Measurements from ENCODE around the gene MROH2A.

MROH2A gene

DNA sequence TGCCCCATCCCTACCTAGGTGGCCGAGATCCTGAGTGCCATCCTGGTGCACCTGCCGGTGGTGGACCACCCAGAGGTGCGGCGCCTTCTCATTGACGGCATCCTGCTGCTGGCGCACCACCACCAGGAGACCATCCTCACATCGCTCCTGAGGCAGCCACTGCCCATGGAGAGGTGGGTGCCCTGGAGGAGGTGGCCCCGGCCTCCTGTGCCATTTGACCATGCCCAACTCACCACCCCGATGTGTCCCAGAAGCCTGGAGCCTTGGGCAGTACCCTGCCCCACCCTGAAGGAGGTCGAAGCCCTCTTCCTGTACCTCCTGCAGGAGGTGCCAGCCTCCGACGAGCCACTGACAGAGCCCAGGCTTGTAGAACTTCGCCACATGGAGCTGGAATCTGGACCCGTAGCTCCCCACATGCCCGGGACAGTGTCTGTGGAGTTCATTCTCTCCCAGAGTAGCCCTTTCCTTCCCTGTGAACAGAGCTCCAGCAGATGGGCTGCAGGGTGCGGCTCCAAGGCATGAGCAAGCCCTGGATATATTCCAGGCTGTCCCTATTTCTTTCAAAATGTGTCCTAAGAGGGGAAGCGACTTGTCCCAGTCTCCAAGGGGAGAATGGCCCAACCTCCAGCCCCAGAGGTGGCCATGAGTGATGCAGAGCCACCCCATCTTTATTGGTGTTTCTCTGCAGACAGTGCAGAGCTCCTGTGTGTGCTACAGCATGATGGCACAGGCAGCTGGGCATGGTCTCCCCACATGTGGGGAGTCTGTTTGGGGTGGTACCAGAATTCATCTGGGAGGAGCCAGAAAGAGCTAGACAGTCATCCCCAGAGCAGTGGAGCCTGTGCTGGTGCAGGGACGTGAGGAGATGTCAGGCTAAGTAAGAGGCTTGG lies 42.0 kb downstream of the MROH2A start:
- no peak for DNase-seq

DNA sequence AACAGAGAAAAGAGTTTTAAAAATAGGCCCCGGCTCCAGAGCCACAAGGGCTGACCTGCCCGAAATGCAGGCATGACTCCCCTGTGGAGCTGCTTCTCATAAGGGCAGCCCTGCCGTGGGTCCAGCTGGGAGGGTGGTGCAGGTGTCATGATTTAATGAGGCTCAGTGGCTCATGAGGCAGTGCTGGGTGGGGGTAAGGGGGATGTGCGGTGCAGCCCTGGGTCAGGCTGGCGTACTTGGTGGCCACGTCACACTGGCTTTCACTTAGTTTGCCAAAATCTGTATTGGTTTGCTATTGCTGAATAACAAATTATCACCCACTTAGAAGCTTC lies 42.6 kb downstream of the MROH2A start:
- no peak for DNase-seq

DNA sequence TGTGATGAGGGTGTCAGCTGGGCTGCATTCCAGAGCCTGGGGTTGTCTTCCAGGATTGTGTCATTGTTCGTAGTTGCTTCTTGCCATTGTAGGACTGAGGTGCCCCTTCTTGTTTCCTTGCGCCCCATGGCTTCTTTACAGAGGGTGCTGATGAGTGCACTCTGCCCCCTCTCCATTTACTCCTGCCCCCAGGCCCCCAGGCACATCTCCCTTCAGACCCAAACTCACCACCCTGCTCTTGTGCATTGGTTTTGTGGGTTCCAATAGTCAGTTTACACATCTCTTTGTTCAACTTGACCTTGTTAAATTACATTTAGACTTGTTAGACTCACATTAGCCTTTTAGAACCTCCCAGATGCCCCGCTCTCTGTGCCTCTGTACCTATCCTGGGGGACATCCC lies 43.1 kb downstream of the MROH2A start:
- no peak for DNase-seq

DNA sequence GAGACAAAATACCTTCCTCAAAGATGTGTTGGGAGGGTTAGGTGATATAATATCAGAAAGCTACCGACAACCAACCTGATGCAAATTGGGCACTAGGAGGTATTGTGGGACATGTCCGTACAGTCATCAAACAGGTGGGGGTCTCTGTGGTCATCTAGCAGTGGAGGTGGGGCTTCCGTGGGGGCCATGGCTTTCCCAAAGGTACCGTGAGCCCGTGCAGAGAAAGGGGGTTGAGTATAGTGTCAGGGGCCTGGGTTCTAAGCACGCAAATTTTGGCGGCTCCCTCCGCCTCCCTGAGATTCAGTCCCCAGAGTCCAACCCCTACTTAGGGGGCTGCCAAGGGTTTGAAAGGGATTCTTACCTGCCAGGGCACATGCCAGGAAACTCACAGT lies 43.6 kb downstream of the MROH2A start:
- no peak for DNase-seq

DNA sequence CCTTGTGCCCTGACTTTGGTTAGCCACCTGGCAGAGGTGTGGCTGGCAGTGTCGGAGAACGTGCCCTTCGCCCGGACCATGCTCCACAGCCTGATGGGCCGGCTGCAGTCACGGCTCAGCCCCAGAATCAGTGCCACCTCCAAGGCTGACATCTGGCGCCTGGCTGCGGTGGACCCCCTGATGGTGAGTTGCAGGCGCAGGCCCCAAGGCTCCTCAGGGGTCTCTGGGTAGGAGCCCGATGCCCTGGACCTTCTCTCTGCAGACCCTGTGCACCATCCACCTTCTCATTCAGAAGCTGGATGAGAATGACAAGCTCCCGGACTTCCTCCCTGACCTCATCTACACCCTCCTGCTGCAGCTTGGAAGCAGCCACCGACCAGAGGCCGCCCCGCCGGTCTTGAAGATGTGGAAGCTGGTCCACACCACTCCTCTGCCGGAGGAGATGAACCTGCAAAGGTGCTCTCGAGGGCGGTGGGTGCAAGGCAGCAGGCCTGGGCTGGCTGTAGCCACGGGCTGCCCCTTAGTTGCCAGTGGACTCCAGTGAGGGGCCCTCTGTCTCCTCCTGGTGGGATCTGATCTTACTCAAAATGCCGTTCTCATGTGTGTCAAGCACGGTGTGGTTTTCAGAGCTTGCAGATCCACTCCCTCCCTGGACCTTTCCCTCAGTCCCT lies 44.1 kb downstream of the MROH2A start:
- DNase-seq: no peak

DNA sequence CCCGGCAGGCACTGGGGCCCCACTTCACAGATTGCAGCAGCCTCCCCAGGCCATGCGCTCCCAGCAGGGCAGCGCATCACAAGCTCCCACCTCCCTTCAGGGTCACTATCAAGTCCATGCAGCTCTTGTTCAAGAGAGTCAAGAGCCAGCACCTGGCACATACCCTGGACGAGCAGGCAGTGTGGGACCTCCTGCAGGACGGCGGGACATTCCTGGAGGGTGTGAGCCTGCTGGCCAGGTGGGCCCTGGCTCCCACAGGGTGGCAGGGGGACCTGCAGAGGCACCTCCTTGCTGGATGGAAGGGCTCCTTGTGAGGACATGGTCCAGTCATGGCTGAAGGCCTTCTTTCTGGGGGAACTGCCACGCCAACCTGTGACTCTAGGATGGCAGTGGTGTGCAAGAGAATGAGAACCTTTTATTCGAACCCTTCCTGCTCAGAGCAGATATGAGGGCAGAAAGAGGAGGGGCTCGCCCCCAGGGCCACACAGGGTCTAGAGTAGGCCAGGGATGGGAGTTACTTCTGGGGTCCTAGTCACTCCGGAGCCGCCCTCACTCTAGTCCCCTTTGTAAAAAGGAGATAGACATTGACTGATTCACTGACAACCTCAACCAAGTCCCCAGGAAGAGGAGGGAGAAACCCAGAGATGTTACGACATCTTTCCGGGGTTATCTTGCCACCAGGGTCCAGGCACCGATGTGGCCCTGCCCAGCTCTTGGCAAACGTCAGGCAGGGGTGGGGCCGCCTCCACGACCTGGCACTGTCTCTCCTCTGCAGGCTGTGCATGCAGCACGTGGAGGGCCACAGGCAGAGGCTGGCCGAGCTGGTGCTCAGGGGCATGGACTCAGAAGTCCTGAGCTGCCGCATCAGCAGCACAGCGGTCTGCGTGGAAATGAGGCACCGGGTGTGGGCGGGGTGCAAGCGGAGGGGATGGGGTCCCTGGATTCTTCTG lies 44.9 kb downstream of the MROH2A start:
- DNase-seq: no peak

DNA sequence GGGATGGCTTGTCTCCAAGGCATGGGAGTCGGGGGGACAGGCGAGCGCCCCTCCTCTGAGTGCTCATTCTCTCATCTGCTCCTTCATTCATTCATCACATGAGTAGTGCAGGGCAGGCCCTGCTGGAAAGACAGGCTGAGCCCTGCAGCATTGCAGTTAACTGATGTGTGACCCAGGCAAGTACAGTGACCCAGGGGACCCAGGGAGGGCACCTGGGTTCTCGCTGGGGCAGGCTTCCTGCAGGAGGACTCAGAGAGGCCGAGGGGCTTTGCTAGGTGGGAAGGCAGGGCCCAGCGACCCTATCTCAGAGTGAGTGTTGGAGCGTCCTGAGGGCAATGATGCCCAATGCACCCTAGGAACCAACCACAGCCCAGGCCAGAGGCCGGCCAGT lies 45.6 kb downstream of the MROH2A start:
- DNase-seq: no peak

DNA sequence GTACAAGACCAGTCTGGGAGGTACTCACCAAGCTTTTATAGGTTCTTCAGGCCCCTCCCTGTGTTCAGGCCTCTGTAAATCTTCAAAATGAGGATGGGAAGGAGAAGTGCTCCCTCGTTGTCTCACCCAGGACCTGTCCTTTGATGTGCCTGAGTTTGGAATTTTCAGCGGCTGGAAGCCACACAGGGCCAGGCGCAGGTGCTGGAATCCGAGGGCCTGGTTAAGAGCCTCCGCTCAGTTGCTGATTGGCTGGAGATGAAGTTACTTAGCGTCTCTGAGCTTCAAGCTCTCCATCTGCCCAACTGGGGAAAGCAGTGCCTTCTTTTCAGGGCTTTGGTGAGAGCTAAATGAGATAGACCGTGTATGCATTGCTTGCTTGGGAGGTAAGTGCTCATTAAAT lies 46.2 kb downstream of the MROH2A start:
- no peak for DNase-seq

DNA sequence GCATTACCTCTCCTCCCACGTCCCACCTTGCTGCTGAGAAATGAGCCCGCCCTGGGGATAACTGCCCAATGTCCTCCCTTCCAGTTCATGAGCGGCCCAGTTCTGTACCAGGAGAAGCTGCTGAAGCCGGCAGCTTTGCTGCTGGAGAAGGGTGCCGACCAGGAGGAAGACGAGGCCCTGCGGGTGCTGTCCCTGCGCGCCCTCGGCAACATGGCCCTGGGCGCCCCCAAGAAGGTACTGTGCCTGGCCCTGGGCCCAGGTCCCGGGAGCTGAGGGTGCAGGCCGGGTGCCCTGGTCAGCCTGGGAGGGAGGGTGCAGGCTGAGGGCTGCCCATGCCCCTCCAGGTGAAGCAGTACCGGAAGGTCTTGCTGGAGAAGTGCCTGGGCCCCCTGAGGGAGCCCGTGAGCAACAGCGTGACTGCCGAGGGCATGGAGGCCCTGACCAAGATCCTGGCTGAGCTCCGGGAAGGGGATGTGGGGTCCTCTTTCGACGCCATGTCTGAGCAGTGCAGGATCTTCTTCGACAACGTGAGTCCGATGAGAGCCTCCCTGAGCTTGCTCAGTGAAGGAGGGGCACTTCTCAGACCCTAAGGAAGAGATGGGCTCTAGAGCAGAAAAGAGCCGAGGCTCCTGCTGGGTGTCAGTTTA lies 50.5 kb downstream of the MROH2A start:
- no peak for DNase-seq

DNA sequence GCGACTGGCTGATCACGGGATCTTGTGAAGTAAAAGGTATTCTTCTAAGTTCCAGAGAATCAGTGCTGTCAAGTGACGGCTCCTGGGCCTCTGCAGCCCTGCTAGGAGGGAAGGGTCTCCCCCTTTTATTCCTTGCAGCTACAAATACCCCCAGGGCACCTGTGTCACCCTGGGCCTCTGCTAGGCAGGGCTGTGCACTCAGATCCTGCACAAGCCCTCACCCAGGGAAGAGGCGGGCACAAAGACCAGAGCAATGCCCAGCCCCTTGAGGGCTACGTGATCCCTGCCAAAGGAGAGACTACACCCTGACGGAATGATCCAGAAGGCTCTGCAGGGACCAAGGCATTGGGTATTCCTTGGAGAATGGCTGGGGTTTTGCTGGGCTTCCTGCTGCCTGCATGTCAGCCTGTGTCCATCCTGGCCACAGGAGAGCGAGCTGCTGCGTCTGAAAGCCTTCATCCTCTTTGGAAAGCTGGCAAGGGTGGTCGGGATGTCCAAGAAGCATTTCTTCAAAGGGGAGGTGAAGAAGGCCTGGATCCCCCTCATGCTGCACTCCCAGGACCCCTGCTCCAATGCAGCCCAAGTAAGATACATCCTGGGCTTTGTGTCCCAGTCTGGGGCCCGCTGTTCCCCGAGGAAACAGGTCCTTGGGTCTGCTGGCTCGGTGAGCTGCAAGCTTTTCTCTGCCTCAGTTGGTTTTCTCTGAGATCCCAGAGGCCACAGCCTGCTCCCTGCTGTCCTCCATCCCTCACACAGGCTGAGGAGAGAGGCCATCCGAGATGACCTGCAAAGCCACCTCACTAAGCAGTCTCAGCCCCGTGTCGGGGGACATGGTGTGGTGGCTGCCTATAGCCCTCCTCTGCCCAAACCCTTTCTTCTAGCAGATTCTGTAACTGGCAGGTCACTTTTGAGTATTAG lies 51.3 kb downstream of the MROH2A start:
- DNase-seq: no peak

DNA sequence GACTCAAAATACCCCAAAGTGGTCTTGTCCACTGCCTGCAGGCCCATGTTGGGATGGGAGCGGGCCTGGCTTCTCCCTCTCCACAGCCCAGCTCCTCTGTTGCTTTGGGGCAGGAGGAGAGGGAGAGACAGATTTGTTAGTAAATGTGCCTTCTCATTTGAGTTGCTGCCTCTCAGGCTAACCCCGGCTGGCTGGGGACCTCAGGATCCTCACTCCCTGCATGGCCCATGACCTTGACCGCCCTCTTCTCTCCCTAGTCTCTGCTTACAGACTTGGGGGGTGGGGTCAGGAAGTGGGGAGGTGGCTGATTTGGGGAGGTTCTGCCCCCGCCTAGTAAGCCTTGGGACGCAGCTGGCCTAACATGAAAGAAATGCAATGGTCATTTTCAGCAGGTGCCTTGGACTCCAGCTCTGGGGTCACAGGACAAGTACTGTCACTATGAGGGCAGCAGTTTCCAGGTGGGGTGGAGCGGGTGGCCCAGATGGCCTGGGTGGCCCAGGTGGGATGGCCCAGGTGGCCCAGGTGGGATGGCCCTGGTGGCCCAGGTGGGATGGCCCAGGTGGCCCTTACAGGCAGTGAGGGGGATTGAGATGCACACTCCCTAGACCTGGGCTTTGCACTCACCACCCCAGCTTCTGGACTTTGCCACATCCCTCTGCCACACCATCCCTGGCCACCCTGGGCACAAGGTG lies 52.1 kb downstream of the MROH2A start:
- DNase-seq: no peak

DNA sequence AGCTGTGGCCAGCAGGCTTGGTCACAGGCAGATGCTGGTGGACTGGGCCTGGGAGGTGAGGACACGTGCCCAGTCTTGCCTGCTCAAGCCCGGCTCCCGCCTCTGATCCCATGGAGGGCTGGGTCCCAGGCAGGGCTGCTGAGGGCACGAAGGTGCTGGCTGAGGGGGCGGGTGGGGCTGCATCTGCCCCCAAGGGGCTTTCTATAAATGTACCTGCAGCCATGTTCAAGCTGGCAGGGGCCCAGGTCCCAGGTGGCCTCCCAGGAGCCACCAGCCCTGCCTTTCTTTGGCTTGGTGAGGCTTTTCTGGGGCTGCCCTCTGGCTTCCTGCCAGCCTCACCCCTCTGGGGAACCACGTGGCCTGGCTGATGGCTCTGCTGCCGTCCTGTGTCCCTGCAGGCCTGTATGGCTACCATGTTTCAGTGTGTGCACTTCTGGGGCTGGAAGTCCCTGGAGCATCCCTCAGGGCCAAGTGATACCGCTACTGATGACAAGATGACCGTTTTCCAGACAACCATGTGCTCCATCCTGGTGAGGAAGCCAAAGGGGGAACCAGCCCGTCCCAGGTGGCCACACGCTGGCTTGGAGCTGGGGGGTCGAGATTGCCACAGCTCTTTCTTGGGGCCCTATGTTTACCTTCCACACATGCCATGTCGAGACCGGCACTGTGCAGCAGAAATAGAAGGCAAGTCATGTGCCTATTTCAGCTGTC lies 53.0 kb downstream of the MROH2A start:
- no peak for DNase-seq

DNA sequence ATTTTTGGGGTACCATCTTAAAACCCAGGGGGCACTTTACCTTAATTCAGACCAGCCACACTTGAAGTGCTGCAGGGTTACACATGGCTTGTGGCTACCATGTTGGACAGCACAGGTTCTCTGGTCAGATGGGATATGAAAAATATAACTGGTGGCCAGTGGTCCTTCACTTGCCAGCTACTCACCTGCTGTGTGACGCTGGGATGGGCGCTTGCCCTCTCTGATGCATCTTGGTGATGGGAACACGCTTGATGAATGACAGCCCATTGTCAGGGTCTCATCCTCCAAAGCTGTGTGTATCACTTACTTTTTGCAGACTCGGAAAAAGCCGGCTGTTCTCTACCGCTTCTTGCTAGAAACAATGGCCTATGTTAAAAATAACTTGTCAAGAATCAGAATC lies 53.7 kb downstream of the MROH2A start:
- DNase-seq: no peak

DNA sequence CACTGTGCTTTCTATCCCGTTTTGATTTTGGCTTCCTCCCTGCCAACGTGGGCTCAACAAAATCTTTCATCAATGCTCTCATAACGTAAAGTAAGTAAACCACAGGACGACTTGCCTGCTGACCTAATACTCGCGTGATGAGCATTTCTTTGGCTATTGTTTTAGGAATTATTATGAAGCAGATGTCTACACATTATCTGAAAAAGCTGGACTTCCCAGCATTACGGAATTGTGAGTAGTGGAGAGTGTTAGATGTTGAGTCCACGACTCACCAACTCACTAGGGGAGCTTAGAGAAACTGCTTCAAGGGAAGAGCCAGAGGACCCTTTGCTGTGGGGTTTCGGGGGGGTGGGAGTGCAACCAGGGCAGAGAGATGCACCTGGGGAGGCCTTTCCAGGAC lies 54.3 kb downstream of the MROH2A start:
- no peak for DNase-seq

DNA sequence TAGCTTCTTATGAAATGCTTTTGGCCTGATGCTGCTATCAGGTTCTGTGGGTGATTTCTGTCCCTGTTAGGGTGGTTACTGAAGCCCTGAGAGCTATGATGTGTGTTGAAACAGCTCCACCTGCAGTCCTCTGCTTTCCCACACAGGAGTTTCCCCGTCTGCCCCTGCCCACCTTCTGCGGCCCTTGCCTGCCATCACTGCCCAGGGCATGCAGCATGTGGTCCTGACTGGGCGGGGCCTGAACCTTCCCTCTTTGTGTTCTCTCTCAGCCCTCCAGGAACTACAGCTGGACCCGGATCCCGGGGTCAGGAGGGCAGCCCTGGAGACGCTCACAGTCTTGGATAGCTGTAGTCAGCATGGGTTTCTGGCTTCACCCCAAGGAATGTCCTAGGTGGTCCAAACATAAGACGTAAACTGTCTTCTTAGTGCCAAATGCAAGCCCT lies 54.8 kb downstream of the MROH2A start:
- peak; percentile 73 for DNase-seq

DNA sequence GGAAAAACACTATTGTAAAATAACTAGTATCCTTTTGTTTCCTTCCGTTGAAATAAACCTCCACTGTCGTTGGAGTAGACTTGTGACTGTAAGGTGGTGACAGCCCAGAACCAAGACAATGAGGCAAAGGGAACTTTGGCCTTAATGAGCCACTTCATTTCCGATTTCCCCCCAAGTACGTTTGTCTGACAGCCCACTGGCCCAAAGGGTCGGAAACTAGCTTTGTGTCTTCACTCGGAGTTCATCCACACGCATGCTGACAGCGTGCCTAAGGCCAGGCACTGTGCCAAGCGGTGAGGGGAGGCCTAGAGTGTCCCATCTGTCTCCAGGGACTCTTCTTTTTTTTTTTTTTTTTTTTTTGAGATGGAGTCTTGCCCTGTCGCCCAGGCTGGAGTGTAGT lies 55.2 kb downstream of the MROH2A start:
- peak; percentile 54 for DNase-seq

DNA sequence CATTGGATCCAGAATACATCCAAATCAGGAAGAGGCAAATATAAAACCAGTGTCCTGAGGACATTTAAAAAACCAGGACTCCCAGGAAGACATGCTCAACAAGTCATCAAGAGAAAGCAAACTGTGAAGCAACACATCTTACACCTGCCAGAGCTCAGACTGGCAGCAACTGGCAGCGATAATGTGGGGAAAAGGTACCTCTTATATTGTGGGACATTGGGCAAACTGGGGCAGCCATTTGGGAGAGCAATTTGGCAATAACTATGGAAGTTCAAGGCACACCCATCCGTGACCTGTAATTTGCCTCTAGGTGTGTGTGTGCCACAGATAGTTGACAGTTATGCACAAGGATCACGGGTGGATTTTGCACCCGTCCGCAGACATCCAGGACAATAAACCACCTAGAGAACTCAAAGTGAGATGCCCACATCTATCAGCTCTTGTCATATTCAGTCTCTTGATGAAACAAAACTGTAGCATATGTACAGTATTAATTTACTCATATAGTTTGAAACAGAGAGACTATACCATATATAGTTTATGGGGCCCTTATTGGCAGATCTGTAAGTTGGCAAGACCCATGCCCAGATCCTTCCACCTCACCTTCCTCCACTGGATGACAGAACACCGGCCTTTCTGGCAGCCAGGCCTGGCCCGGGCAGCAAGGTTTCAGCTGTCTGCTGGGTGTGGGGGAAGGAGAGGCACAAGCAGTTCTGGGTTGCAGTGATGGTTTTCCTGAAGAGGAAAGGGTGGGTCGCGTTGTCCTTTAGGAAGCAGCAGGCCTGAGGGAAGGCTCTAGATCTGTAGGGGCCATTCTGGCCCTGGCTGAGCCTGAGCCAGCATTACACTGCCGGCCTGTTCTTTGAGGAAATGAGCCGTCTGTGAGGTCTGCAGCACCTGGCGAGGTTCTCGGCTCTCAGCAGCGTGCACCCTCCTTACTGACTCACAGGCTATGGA lies 57.4 kb downstream of the MROH2A start:
- no peak for DNase-seq

DNA sequence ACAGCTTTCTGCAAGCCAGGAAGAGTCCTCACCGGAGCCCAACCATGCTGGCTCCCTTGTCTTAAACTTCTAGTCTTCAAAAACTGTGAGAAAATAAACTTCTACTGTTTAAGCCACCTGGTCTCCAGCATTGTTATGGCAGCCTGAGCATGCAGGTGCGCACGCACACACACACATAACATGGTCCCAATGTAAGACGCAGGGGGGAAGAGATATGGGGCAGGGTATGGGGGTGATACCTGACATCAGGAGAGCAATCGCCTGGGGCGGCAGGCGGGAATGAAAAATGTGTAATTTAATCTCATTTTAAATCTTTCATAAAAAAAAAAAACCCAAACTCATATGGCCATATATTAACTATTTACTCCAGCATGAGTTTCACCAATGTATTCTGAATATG lies 58.2 kb downstream of the MROH2A start:
- DNase-seq: no peak

DNA sequence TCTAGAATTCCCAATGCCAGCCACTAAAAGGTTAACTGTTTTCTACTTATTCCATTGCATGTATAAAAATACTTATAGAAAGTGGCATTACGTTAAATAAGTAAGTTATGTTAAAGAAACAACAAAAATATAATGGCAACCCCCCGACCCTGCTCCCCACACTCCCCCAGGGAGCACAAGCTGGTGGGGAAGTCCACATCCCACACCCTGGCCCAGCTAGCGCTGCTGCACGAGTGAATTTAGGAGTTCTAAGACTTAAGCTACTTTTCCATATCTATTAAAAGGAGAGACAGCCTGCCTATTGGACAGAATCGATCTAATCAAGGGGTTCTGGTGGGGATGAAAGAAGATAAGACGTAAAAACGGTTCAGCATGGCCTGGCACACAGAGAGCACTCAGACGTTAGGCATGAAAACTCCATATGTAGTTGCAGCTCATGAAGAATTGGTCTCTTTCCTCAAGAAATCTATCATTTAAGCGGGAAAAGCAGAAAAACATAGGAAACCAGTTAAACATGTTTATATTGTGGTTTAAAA lies 59.6 kb downstream of the MROH2A start:
- DNase-seq: no peak
